ENCODE data around the gene DDX11. TPM values are rescaled to one million over a fixed set of nuclear protein-coding genes. Genes with fewer than 3 reads are reported as not detected.
"Not testable (repeated sequence)": the region's sequence is repeated elsewhere in the genome, so short reads cannot be mapped to it uniquely, and the experiment has no call there.

The DDX11 gene
- 8.0 TPM for total RNA-seq (2013)
- 10 to 100 TPM in 1 of 3 donors, 1 to 10 TPM in 1, under 1 TPM in 1; 0.61 to 41.2 (median 1.7) TPM for polyA plus RNA-seq
- 10.9 and 14.8 TPM in 2 replicates for polyA minus RNA-seq
- total RNA-seq: 0.67 to 20.1 (median 6.5) reads per million in 11 experiments

DNA sequence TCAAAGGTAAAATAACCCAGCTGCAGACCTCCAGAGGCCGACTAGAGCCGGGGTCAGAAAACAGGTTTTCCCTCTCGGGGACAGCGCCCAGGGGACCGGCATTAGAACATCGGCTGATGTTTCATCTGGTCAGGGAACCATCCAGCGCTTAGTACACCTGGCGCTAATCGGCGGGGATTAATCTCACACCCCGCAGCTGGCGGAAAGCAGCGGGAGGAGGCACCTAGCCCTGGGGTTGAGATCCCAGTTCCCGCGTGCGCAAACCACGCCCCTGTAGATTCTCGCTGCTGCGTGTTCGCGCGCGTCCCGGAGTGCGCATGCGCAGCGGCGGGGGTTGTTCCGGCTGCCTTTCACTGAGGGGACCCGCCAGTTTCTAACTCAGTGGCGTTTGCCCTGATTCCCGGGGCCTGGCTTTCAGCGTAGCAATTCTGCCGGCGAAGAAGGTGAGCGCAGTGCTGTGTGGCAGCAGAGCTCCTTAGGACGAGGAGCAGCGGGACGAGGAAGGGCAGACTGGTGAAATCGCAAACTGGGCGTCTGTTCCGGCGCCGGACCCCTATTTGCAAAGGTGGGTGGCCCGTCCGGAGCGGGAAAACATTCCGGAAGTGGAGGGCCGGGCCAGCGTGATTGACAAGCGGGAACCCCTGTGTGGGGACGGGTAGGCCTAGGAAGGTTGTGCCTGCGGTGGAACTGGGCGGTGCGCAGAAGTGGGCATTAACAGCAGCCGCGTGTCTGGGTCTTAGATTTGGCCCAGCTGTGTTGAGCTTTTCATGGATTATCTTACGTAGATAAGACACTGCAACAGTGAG, at the start of gene DDX11:
Gene DDX11, plus strand, starts transcription at position 334 of the 806 bp plus-strand sequence. CDS start 4,534 bp downstream, outside the sequence.
- intact Hi-C loops (cut with micrococcal nuclease); H3K36me3 Mint-ChIP-seq; H3K9me3 ChIP-seq (replicated peaks in 1 of 2; ENCODE audit: control insufficient read depth in 1 of 2, insufficient read depth in 1 of 2, low read length in 2 of 2); H3K27me3 ChIP-seq (ENCODE audit: control insufficient read depth in 2 of 2, insufficient read depth in 2 of 2, low read length in 2 of 2); H3K36me3 ChIP-seq (replicated peaks in 1 of 2; ENCODE audit: control insufficient read depth in 1 of 2, insufficient read depth in 2 of 2, low read length in 2 of 2); H3K9me3 Mint-ChIP-seq; H4K20me1 ChIP-seq (ENCODE audit: insufficient read depth, low read length); H3K27me3 Mint-ChIP-seq (ENCODE audit: low read depth in 3 of 3): not testable (repeated sequence)
- H3K4me1 ChIP-seq (ENCODE audit: control insufficient read depth in 1 of 2, insufficient read depth in 2 of 2, low read length in 2 of 2): peaks cover 12% of the 10 kb centered on the region in 2 donors
- Mint-ChIP-seq H3K4me1 (peaks cover 21% of the 10 kb centered on the region), H3K4me3 (peak within 1 kb of the TSS; percentile 95 to 96), H3K27ac (peak within 1 kb of the TSS; percentile 82 to 97 (median 94))
- WGBS (ENCODE audit: insufficient coverage): under 1% methylated on average over 57 of the region's 58 CpGs
- H3K79me2 ChIP-seq (ENCODE audit: insufficient read depth, low read length): peaks cover 20% of the 10 kb centered on the region
- peak within 1 kb of the TSS; percentile 65 for H3K9ac ChIP-seq (ENCODE audit: insufficient read depth, low read length, poor library complexity, severe bottlenecking)
- peak within 1 kb of the TSS; percentile 94 for H2AFZ ChIP-seq (ENCODE audit: insufficient read depth, low read depth, low read length, poor library complexity, severe bottlenecking)
- H3K27ac ChIP-seq (ENCODE audit: low read depth in 1 of 2, low read length in 2 of 2): peak within 1 kb of the TSS; percentile 81 to 84
- peak within 1 kb of the TSS; percentile 75 for H3K4me2 ChIP-seq (replicated peaks; ENCODE audit: extremely low read depth, low read length, poor library complexity, severe bottlenecking)
- peak; percentile 69 to 78 (median 76) for DNase-seq
- H3K4me3 ChIP-seq (replicated peaks in 1 of 3; ENCODE audit: low read depth in 2 of 3, low read length in 3 of 3): peak within 1 kb of the TSS; percentile 76 to 85 (median 82)

DNA sequence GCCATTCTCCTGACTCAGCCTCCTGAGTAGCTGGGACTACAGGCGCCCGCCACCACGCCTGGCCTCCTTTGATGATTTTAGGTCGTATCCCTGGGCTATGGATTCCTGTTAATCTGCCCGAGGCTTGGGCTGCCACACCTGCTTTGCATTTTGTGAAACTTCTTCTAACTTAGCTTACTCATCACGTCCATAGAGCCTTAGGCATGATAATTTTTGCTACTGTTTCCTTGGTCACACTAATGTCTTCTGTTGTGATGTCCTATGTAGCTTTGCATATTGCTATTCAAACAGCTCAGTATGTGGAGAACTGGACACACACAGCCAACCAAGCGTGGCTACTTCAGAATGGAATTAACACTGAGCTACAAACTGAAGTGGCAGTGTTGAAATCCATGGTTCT, 47.5 kb upstream of the DDX11 start:
- no peaks in the 10 kb centered on the region for H3K36me3 Mint-ChIP-seq
- no peaks in the 10 kb centered on the region for H3K4me1 ChIP-seq (ENCODE audit: control insufficient read depth in 1 of 2, insufficient read depth in 2 of 2, low read length in 2 of 2)
- 95% methylated on average over 7 of the region's 7 CpGs for WGBS (ENCODE audit: insufficient coverage)
- no peak overlapping the region for H3K27ac ChIP-seq (ENCODE audit: low read depth in 1 of 2, low read length in 2 of 2)
- no peaks in the 10 kb centered on the region for H3K27me3 ChIP-seq (ENCODE audit: control insufficient read depth in 2 of 2, insufficient read depth in 2 of 2, low read length in 2 of 2)
- no peak overlapping the region for H3K9ac ChIP-seq (ENCODE audit: insufficient read depth, low read length, poor library complexity, severe bottlenecking)
- peaks cover 0 to 4% (median 2%) of the 10 kb centered on the region in 7 donors for H3K9me3 Mint-ChIP-seq
- no peak overlapping the region for H3K4me3 ChIP-seq (replicated peaks in 1 of 3; ENCODE audit: low read depth in 2 of 3, low read length in 3 of 3)
- no peak overlapping the region for H3K27ac Mint-ChIP-seq
- no peaks in the 10 kb centered on the region for H3K36me3 ChIP-seq (replicated peaks in 1 of 2; ENCODE audit: control insufficient read depth in 1 of 2, insufficient read depth in 2 of 2, low read length in 2 of 2)
- no peaks in the 10 kb centered on the region for H4K20me1 ChIP-seq (ENCODE audit: insufficient read depth, low read length)
- no peak overlapping the region for H3K4me3 Mint-ChIP-seq
- no peaks in the 10 kb centered on the region for H3K9me3 ChIP-seq (replicated peaks in 1 of 2; ENCODE audit: control insufficient read depth in 1 of 2, insufficient read depth in 1 of 2, low read length in 2 of 2)
- no peaks in the 10 kb centered on the region for H3K27me3 Mint-ChIP-seq (ENCODE audit: low read depth in 3 of 3)
- no peak for DNase-seq
- H3K4me2 ChIP-seq (replicated peaks; ENCODE audit: extremely low read depth, low read length, poor library complexity, severe bottlenecking): no peak overlapping the region
- no peaks in the 10 kb centered on the region for H3K79me2 ChIP-seq (ENCODE audit: insufficient read depth, low read length)
- H3K4me1 Mint-ChIP-seq: no peaks in the 10 kb centered on the region
- TF ChIP-seq, protein P1, sequence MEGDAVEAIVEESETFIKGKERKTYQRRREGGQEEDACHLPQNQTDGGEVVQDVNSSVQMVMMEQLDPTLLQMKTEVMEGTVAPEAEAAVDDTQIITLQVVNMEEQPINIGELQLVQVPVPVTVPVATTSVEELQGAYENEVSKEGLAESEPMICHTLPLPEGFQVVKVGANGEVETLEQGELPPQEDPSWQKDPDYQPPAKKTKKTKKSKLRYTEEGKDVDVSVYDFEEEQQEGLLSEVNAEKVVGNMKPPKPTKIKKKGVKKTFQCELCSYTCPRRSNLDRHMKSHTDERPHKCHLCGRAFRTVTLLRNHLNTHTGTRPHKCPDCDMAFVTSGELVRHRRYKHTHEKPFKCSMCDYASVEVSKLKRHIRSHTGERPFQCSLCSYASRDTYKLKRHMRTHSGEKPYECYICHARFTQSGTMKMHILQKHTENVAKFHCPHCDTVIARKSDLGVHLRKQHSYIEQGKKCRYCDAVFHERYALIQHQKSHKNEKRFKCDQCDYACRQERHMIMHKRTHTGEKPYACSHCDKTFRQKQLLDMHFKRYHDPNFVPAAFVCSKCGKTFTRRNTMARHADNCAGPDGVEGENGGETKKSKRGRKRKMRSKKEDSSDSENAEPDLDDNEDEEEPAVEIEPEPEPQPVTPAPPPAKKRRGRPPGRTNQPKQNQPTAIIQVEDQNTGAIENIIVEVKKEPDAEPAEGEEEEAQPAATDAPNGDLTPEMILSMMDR (IDR thresholded peaks at IDR 0.05): no peak
- intact Hi-C loops (cut with micrococcal nuclease): no loop called here
- H2AFZ ChIP-seq (ENCODE audit: insufficient read depth, low read depth, low read length, poor library complexity, severe bottlenecking): no peak overlapping the region

DNA sequence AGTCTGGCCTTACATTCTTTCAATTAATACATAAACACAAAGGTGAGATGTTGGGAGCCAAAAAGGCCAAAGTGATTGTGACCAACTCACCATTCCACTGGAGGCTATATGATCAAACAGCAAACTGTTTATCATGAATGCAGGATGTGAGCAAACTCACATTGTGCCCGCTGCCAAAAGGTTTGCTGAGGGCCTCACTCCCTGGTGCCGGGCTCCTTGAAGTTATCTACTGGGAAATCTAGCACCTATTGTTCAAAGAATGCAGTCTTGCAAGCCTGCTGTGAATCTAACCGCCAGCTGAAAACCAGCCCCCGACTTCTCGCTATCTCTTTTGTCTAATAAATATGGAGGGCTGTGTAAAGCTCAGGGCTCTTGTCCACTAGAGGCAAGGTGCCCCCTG, 46.7 kb upstream of the DDX11 start:
- DNase-seq; H3K9ac ChIP-seq (ENCODE audit: insufficient read depth, low read length, poor library complexity, severe bottlenecking); H3K27ac Mint-ChIP-seq; H3K4me1 Mint-ChIP-seq; H4K20me1 ChIP-seq (ENCODE audit: insufficient read depth, low read length); H3K79me2 ChIP-seq (ENCODE audit: insufficient read depth, low read length); H3K4me3 ChIP-seq (replicated peaks in 1 of 3; ENCODE audit: low read depth in 2 of 3, low read length in 3 of 3); H3K9me3 ChIP-seq (replicated peaks in 1 of 2; ENCODE audit: control insufficient read depth in 1 of 2, insufficient read depth in 1 of 2, low read length in 2 of 2); H3K4me2 ChIP-seq (replicated peaks; ENCODE audit: extremely low read depth, low read length, poor library complexity, severe bottlenecking); H3K36me3 Mint-ChIP-seq; H3K9me3 Mint-ChIP-seq; H3K4me3 Mint-ChIP-seq; H2AFZ ChIP-seq (ENCODE audit: insufficient read depth, low read depth, low read length, poor library complexity, severe bottlenecking); H3K36me3 ChIP-seq (replicated peaks in 1 of 2; ENCODE audit: control insufficient read depth in 1 of 2, insufficient read depth in 2 of 2, low read length in 2 of 2); intact Hi-C loops (cut with micrococcal nuclease); H3K27me3 ChIP-seq (ENCODE audit: control insufficient read depth in 2 of 2, insufficient read depth in 2 of 2, low read length in 2 of 2); H3K27ac ChIP-seq (ENCODE audit: low read depth in 1 of 2, low read length in 2 of 2); H3K27me3 Mint-ChIP-seq (ENCODE audit: low read depth in 3 of 3); H3K4me1 ChIP-seq (ENCODE audit: control insufficient read depth in 1 of 2, insufficient read depth in 2 of 2, low read length in 2 of 2): not testable (repeated sequence)
- 93% methylated on average over 2 of the region's 5 CpGs for WGBS (ENCODE audit: insufficient coverage)

All from CD14-positive monocyte (primary cell).